GM12891 (cell line): ENCODE results near the gene SPATA22.

Experiments used
- PAX5 ChIP-seq: IDR thresholded peaks from 2 replicates; pipeline ENCODE4 v1.6.1; 2011; ENCODE audit warnings: low read length, moderate library complexity, mild to moderate bottlenecking; ENCODE audit not compliant: insufficient read depth, severe bottlenecking
- POLR2A ChIP-seq: IDR thresholded peaks from 2 replicates; pipeline ENCODE4 v1.6.1; 2011; ENCODE audit warnings: low read depth, low read length, control low read depth
- POLR2AphosphoS5 ChIP-seq: IDR thresholded peaks from 2 replicates; pipeline ENCODE4 v1.6.1; 2011; ENCODE audit warnings: low read depth, low read length, control low read depth
- POU2F2 ChIP-seq: IDR thresholded peaks from 2 replicates; pipeline ENCODE4 v1.6.1; 2011; ENCODE audit warnings: low read depth, mild to moderate bottlenecking, control low read depth, low read length, moderate library complexity
- SPI1 ChIP-seq: IDR thresholded peaks from 2 replicates; pipeline ENCODE4 v1.6.1; 2011; ENCODE audit warnings: low read depth, low read length, control low read depth
- TAF1 ChIP-seq: IDR thresholded peaks from 2 replicates; pipeline ENCODE4 v1.6.1; 2011; ENCODE audit warnings: low read depth, low read length, control low read depth

DNA sequence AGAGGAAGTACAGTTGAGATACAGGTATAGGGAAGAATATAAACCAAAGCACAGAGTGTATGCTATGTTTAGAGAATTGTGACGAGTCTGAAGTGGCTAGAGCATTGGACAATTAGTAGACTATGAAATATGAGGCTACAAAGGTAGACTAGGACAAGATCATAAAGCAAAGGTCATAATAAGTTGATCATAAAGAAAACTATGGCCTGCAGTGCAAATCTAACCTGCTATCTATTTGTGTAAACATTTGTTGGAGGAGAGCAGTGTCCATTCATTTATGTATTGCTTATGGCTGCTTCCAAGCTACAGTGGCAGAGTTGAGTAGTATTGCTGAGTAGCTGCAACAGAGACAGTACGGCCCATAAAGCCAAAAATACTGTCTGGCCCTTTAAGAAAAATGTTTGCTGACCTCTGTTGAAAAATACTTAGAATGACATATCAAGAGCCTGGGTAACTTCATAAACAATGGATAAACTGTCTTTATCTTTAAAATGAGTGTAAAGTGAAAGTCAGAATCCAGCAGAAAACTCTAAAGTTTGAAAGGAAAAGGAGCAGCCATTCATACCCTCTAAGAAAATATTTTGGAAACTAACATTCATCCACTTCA lies 23.5 kb downstream of the SPATA22 start:
- TF ChIP-seq TAF1 (no peak), POLR2A (no peak), POLR2AphosphoS5 (no peak), SPI1 (no peak), POU2F2 (no peak), PAX5 (no peak)
